ENCODE data around the gene NR1H4.

DNA sequence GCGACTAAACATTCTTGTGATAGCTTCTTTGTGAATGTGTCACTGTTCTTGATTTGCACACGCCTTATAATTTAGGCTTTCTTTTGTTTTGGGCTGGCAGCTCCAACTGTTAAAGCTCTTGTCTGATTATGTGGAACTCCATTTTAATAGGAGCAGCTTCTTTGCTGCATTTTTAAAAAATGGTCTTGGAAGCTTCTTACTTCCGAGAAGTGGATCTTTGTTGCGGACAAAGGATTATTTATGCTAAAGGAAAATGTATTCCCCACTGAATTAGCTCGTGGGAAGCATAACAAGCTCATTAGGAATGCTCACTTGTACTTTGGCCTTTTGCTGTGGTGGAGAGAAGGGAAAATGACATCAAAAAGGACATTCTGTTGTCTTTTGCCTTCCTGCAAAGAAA, 119.8 kb downstream of the NR1H4 start:
- TF ChIP-seq POLR2A (IDR thresholded peaks at IDR 0.05; ENCODE audit: control extremely low read depth in 1 of 2, low read depth in 2 of 2, low read length in 2 of 2): no peak
- TF ChIP-seq POLR2AphosphoS5 (IDR thresholded peaks at IDR 0.05; ENCODE audit: low read depth, low read length): no peak
- TF ChIP-seq, protein P1, sequence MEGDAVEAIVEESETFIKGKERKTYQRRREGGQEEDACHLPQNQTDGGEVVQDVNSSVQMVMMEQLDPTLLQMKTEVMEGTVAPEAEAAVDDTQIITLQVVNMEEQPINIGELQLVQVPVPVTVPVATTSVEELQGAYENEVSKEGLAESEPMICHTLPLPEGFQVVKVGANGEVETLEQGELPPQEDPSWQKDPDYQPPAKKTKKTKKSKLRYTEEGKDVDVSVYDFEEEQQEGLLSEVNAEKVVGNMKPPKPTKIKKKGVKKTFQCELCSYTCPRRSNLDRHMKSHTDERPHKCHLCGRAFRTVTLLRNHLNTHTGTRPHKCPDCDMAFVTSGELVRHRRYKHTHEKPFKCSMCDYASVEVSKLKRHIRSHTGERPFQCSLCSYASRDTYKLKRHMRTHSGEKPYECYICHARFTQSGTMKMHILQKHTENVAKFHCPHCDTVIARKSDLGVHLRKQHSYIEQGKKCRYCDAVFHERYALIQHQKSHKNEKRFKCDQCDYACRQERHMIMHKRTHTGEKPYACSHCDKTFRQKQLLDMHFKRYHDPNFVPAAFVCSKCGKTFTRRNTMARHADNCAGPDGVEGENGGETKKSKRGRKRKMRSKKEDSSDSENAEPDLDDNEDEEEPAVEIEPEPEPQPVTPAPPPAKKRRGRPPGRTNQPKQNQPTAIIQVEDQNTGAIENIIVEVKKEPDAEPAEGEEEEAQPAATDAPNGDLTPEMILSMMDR (IDR thresholded peaks at IDR 0.05; ENCODE audit: control extremely low read depth in 1 of 3, insufficient read depth in 1 of 3, low read depth in 1 of 3, low read length in 3 of 3): no peak

All from H1 (cell line).